DND-41 (cell line): ENCODE results near the gene KLRC2.
"Not testable (repeated sequence)": the region's sequence is repeated elsewhere in the genome, so short reads cannot be mapped to it uniquely, and the experiment has no call there.

Experiments used
- EZH2 ChIP-seq: IDR thresholded peaks from 3 replicates; pipeline ENCODE4 v1.6.1; 2012; ENCODE audit warnings: borderline replicate concordance, low read depth, mild to moderate bottlenecking, moderate library complexity, low read length, inconsistent platforms; ENCODE audit not compliant: severe bottlenecking
- TF ChIP-seq, protein P1 (sequence below): IDR thresholded peaks from 2 replicates; pipeline ENCODE4 v1.5.1; 2012; ENCODE audit warnings: borderline replicate concordance, low read length, moderate library complexity, mild to moderate bottlenecking; ENCODE audit not compliant: poor library complexity, severe bottlenecking; ENCODE audit errors: extremely low read depth

DNA sequence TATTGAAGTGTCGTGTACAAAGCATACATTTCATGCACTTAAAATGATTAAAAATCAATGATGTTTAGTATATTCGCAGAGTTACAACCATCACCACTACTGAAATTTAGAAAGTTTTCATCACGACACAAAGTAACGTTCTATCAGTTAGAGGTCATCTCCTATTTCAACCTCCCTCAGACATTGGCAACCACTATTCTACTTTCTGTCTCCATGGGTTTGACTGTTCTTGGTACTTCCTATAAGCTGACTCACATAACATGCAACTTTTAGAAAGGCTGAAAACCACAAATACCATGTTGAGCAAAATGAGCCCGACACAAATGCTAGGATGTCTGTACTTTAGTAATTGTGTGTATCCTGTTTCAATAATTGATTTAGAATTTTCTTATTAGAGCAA, 10.2 kb upstream of the KLRC2 start:
- not testable (repeated sequence) for TF ChIP-seq EZH2
- TF ChIP-seq, protein P1, sequence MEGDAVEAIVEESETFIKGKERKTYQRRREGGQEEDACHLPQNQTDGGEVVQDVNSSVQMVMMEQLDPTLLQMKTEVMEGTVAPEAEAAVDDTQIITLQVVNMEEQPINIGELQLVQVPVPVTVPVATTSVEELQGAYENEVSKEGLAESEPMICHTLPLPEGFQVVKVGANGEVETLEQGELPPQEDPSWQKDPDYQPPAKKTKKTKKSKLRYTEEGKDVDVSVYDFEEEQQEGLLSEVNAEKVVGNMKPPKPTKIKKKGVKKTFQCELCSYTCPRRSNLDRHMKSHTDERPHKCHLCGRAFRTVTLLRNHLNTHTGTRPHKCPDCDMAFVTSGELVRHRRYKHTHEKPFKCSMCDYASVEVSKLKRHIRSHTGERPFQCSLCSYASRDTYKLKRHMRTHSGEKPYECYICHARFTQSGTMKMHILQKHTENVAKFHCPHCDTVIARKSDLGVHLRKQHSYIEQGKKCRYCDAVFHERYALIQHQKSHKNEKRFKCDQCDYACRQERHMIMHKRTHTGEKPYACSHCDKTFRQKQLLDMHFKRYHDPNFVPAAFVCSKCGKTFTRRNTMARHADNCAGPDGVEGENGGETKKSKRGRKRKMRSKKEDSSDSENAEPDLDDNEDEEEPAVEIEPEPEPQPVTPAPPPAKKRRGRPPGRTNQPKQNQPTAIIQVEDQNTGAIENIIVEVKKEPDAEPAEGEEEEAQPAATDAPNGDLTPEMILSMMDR, result not testable (repeated sequence)
